Skeletal muscle satellite cell (primary cell): ENCODE measurements around the gene GCHFR. TPM values are rescaled to one million over a fixed set of nuclear protein-coding genes. Genes with fewer than 3 reads are reported as not detected.

Experiments used
- H3K27me3 ChIP-seq: 2 replicates; pipeline ENCODE4 v1.7.0; 2013; ENCODE audit warnings: low read length; ENCODE audit not compliant: control insufficient read depth, insufficient read depth
- H3K36me3 ChIP-seq: 2 replicates; pipeline ENCODE4 v1.7.0; 2013; ENCODE audit warnings: mild to moderate bottlenecking, control low read depth, low read length; ENCODE audit not compliant: insufficient read depth
- H3K4me1 ChIP-seq: 2 replicates; pipeline ENCODE4 v1.7.0; 2013; ENCODE audit warnings: low read length; ENCODE audit not compliant: control insufficient read depth, insufficient read depth
- H3K4me2 ChIP-seq: 2 replicates; pipeline ENCODE4 v1.7.0; 2013; ENCODE audit warnings: mild to moderate bottlenecking, low read length
- H3K4me3 ChIP-seq: 2 replicates; pipeline ENCODE4 v1.7.0; 2013; ENCODE audit warnings: low read length
- H3K9ac ChIP-seq: 2 replicates; pipeline ENCODE4 v1.7.0; 2013; ENCODE audit warnings: mild to moderate bottlenecking, low read depth, low read length, moderate library complexity
- H3K9me3 ChIP-seq: replicated peaks from 2 replicates; pipeline ENCODE4 v1.7.0; 2013; ENCODE audit warnings: mild to moderate bottlenecking, control low read depth, low read length
- small RNA-seq: library from RNA; depleted of rRNA; stranded (forward); fragments of <200 nt; gene quantifications from one replicate; pipeline ENCODE3, GENCODE V24; 2012

Gene GCHFR

DNA sequence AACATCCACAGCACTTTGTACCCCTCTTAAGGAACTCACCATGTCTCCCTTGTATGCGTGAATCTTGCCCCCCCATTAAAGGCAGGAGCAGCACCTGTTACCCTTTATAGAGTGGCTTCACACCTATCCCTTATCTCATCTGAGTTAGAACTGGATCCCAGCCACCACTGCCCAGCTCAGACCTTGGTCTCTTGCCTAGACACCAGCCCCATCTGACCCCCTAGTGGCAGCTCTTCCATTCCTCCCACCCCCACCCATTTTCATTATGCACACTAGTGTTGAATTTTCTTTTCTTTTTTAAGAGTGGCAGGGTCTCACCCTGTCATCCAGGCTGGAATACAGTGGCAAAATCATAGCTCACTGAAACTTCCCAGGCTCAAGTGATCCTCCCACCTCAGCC lies 39.8 kb downstream of the GCHFR start:
- peaks cover 16% of the 10 kb centered on the region for H3K4me1 ChIP-seq
- no peaks in the 10 kb centered on the region for H3K27me3 ChIP-seq
- H3K36me3 ChIP-seq = peaks cover 9% of the 10 kb centered on the region
- no peak overlapping the region for H3K9ac ChIP-seq
- H3K9me3 ChIP-seq = no peaks in the 10 kb centered on the region
- H3K4me3 ChIP-seq = no peak overlapping the region
- no peak overlapping the region for H3K4me2 ChIP-seq

DNA sequence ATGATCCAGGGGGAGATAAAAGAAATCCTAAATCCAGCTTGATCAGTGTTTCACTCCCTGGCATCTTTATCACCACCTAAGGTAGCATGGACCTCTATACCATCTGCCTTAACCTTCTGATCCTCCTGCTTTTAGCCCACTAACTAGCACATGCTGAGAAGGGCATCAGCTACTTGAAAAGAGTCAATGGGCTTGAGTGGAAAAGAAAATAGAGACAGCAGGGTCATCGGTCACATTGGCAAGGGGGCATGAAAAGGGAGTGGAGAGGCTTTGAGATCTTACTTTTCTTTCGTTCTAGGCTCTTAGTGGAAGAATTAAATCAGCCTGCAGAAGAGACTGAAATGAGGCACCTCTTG lies 42.8 kb downstream of the GCHFR start:
- H3K27me3 ChIP-seq = no peaks in the 10 kb centered on the region
- H3K9ac ChIP-seq = peak overlapping the region; percentile 93
- peak overlapping the region; percentile 87 for H3K4me3 ChIP-seq
- H3K4me1 ChIP-seq = peaks cover 16% of the 10 kb centered on the region
- peak overlapping the region; percentile 82 for H3K4me2 ChIP-seq
- peaks cover 21% of the 10 kb centered on the region for H3K36me3 ChIP-seq
- no peaks in the 10 kb centered on the region for H3K9me3 ChIP-seq

DNA sequence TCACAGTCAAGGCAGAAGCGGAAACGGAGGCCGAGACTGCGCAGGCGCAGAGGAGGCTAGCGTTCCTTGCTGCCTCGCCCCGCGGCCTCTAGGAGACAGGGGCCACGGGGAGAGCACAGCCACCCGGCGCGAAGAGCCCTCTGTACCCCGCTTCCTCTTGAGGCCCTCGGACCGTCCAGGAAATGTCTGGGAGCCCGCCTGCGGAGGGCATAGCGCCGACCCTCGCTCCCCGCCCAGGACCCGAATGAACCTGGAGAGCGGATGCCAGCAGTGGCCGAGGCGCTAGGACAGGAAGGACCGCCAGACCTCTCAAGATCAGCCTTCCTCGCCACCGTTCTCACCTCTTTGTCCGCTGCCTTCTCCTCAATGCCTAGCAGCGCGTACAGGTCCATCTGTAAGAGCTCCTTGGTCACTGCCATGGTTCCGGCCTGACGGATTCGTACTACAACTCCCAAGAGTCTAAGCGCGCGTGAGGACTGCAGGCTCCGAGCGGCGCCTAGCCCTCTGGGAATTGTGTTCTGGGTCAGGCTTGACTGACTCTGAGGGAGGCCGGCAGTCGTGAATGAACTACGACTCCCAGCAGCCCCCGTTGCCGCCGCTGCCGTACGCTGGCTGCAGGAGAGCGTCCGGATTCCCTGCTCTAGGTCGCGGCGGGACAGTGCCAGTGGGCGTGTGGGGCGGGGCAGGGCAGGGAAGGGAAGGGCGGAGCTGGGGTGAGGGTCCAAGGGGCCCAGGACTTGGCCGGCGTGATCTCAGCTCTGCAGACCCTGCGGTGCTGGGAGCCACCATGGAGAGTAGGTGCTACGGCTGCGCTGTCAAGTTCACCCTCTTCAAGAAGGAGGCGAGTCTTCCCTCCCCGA lies 43.4 kb downstream of the GCHFR start, which contains the start of the genes DNAJC17 and ZFYVE19:
Gene DNAJC17, minus strand, starts transcription at position 446 of the 860 bp plus-strand sequence. Its CDS starts 27 bp downstream, at position 419.
Gene ZFYVE19, plus strand, starts transcription at position 62 of the 860 bp plus-strand sequence. Its CDS starts 501 bp downstream, at position 563.
- H3K4me1 ChIP-seq = peaks cover 16% of the 10 kb centered on the region
- H3K27me3 ChIP-seq = no peaks in the 10 kb centered on the region
- H3K9ac ChIP-seq = peak within 1 kb of the TSS; percentile 93
- peaks cover 24% of the 10 kb centered on the region for H3K36me3 ChIP-seq
- peak within 1 kb of the TSS; percentile 82 for H3K4me2 ChIP-seq
- no peaks in the 10 kb centered on the region for H3K9me3 ChIP-seq
- H3K4me3 ChIP-seq = peak within 1 kb of the TSS; percentile 87

DNA sequence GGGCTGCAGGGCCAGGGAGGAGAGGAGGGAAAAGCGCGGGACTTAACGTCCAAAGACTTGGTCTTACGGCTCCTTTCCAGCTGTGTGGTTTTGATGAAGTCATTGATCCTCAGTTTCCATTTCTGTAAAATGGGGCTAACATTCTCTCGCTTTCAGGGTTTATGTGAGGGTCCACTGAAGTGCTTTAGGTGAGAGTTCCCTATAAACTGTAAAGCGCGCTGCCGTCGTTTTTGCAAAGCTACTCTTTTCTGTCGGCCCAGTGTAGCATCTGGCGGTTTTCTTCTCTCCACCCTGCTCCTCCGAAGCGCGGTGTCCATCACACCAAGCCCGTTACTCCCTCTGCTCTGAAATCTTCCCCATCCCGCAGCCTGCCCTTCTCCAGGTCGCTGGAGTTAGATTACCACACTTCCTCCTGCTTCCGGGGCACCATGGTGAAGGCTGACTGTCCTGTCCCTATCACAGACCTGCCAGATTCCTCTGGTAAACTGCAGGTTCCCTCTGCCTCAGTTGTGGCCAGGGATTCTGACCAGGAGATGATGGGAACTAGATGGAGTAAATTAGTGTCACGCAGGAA lies 44.1 kb downstream of the GCHFR start:
- Histone ChIP-seq H3K4me3 (peak overlapping the region; percentile 87), H3K9me3 (no peaks in the 10 kb centered on the region), H3K9ac (peak overlapping the region; percentile 93), H3K4me1 (peaks cover 16% of the 10 kb centered on the region), H3K4me2 (peak overlapping the region; percentile 82), H3K27me3 (no peaks in the 10 kb centered on the region), H3K36me3 (peaks cover 21% of the 10 kb centered on the region)

DNA sequence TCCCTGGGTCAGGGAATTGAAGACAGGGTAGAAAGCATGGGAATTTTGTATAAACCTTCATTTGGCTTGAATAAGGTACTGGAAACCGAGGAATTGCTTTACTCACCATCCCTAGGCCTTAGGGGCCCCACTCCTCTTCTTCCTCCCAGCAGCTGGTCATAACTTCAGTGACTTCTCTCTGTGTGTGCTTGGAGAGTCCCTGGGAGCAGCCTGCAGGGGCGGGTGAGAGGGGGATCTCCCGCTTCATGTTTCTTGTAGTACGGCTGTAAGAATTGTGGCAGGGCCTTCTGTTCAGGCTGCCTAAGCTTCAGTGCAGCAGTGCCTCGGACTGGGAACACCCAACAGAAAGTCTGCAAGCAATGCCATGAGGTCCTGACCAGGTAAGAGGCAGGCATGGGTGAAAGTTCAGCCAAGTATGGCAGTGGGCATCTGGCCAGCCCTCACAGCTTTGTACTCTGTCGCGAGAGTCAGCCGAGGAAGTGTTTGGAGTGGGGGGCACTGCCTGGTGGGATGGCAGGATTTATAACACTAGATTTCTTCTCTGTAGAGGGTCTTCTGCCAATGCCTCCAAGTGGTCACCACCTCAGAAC lies 45.1 kb downstream of the GCHFR start:
- Histone ChIP-seq H3K36me3 (peaks cover 21% of the 10 kb centered on the region), H3K4me3 (peak overlapping the region; percentile 87), H3K27me3 (no peaks in the 10 kb centered on the region), H3K9ac (no peak overlapping the region), H3K9me3 (no peaks in the 10 kb centered on the region), H3K4me2 (peak overlapping the region; percentile 82), H3K4me1 (peaks cover 16% of the 10 kb centered on the region)

DNA sequence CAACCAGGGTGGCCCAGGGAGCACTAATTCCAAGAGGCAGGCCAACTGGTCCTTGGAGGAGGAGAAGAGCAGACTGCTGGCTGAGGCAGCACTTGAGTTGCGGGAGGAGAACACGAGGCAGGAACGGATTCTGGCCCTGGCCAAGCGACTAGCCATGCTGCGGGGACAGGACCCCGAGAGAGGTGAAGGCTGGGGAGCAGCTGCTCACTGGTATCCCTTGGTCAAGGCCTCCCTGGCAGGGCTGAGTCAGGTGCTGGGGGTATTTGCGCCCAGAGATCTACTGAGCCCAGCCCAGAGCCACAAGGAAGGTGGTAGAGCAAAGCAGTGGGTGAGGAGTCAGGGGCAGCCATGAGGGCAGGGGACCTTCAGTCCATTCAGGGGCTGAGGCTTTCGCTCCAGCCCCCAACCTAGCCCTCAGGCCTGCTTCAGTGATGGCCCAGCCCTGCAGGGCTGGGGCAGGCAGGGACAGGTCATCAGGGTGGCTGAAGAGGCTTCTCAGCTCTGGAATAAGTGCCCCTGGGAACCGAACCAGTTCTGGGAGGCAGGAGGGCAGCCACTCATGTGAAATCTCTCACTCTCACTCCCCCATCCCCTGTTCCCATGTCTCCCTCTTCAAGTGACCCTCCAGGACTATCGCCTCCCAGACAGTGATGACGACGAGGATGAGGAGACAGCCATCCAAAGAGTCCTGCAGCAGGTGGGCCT lies 49.0 kb downstream of the GCHFR start:
- peaks cover 26% of the 10 kb centered on the region for H3K36me3 ChIP-seq
- no peaks in the 10 kb centered on the region for H3K9me3 ChIP-seq
- no peak overlapping the region for H3K4me2 ChIP-seq
- H3K4me1 ChIP-seq = peaks cover 8% of the 10 kb centered on the region
- no peak overlapping the region for H3K4me3 ChIP-seq
- no peaks in the 10 kb centered on the region for H3K27me3 ChIP-seq
- no peak overlapping the region for H3K9ac ChIP-seq

DNA sequence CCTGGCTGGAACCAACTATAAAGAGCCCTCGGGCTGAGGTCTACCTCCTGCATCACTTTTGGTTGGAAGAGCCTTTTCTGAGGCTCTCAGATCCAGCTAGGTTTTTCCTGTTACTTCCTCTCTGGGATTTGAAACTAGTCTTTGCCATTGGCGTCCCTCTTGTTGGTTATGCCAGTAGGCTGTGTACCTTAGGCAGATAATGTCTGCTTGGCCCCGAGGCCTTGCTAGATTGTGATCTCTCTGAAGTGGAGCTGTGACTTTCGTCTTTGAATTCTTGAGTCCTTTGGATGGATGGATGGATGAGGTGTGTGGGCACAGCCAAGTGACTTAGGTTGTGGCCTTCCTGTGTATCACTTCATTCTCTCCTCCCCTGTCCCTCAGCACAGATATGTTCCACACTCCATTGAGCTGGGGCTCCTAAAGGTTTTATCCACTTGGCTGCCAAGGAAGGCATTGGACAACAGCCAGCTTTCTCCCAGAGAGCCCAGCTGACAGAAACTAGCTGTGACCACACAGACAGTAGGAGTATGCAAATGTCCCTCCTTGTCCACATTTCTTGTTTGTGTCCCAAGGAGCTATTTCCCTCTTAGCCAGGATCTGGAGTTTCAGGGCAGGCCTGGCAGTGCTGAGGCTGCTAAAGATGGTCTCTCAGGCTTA lies 51.3 kb downstream of the GCHFR start:
- Histone ChIP-seq H3K4me1 (no peaks in the 10 kb centered on the region), H3K4me2 (no peak overlapping the region), H3K27me3 (peaks cover 4% of the 10 kb centered on the region), H3K9ac (no peak overlapping the region), H3K36me3 (peaks cover 26% of the 10 kb centered on the region), H3K9me3 (no peaks in the 10 kb centered on the region), H3K4me3 (no peak overlapping the region)

Small RNA genes within 50 kb of the gene (small RNA-seq; reads per million reads assigned to genes)
- not detected for gene SUMO2P15
